CD4-positive, CD25-positive, alpha-beta regulatory T cell (primary cell): ENCODE results near the gene SLC7A6OS. TPM values are rescaled to one million over a fixed set of nuclear protein-coding genes. Genes with fewer than 3 reads are reported as not detected.

Experiments used
- ATAC-seq, 2 donors: fragments of 150-1000 bp; cut with Tn5 transposase; one replicate each; pipeline ENCODE4 v1.10.0; 2021; ENCODE audit warnings: low read depth in 2 of 2, moderate number of reproducible peaks in 2 of 2, moderate library complexity in 1 of 2
- DNase-seq, 3 donors: peaks; one replicate each; pipeline versions ENCODE4 v3.0.0 to v3.0.0-alpha.2; 2012 to 2022; ENCODE audit warnings: mixed read lengths in 1 of 3
- H3K27ac ChIP-seq: one replicate; pipeline ENCODE4 v1.7.0; 2013; ENCODE audit warnings: mild to moderate bottlenecking, low read length; ENCODE audit not compliant: insufficient read depth, poor library complexity, severe bottlenecking
- H3K27me3 ChIP-seq: one replicate; pipeline ENCODE4 v1.7.0; 2013; ENCODE audit warnings: low read length; ENCODE audit not compliant: control insufficient read depth, insufficient read depth
- H3K36me3 ChIP-seq: one replicate; pipeline ENCODE4 v1.7.0; 2013; ENCODE audit warnings: mild to moderate bottlenecking, low read length, moderate library complexity; ENCODE audit not compliant: control insufficient read depth, insufficient read depth
- H3K4me1 ChIP-seq: 2 replicates; pipeline ENCODE4 v1.7.0; 2013; ENCODE audit warnings: mild to moderate bottlenecking, low read length; ENCODE audit not compliant: insufficient read depth, control insufficient read depth, poor library complexity, severe bottlenecking
- H3K4me3 ChIP-seq: one replicate; pipeline ENCODE4 v1.7.0; 2013; ENCODE audit warnings: low read depth, mild to moderate bottlenecking, low read length, moderate library complexity
- H3K9me3 ChIP-seq, 2 experiments: 1 replicate in 1 of 2; 2 replicates in 1 of 2; pipeline ENCODE4 v1.7.0; 2013; ENCODE audit warnings: low read length in 2 of 2, mild to moderate bottlenecking in 1 of 2, moderate library complexity in 1 of 2; ENCODE audit not compliant: control insufficient read depth in 2 of 2
- H3K27ac Mint-ChIP-seq, 3 donors: one replicate each; pipeline ENCODE4 v1.8.0; 2020 to 2022; ENCODE audit warnings: mild to moderate bottlenecking in 3 of 3, mixed read lengths in 3 of 3, moderate library complexity in 2 of 3
- H3K27me3 Mint-ChIP-seq: one replicate; pipeline ENCODE4 v1.8.0; 2022; ENCODE audit warnings: mild to moderate bottlenecking, mixed read lengths
- H3K36me3 Mint-ChIP-seq: one replicate; pipeline ENCODE4 v1.8.0; 2020; ENCODE audit warnings: mixed read lengths
- H3K4me1 Mint-ChIP-seq, 4 donors: one replicate each; pipeline ENCODE4 v1.8.0; 2020 to 2022; ENCODE audit warnings: mixed read lengths in 4 of 4, mild to moderate bottlenecking in 1 of 4
- H3K4me3 Mint-ChIP-seq, 4 donors: one replicate each; pipeline ENCODE4 v1.8.0; 2020 to 2022; ENCODE audit warnings: mild to moderate bottlenecking in 4 of 4, mixed read lengths in 4 of 4, moderate library complexity in 3 of 4
- H3K9me3 Mint-ChIP-seq, 7 donors: one replicate each; pipeline ENCODE4 v1.8.0; 2020 to 2022; ENCODE audit warnings: mixed read lengths in 7 of 7, mild to moderate bottlenecking in 3 of 7, moderate library complexity in 2 of 7
- polyA plus RNA-seq, 4 donors: library from polyadenylated mRNA; unstranded; fragments of 300-500 nt; fragmentation: Illumina TruSeq; gene quantifications; one replicate each; pipeline ENCODE4 v1.2.3, GENCODE V29; 2021
- total RNA-seq: library from RNA; stranded (reverse); gene quantifications from one replicate; pipeline ENCODE4 v1.2.3, GENCODE V29; 2022

SLC7A6OS gene
- total RNA-seq = 38.4 TPM
- 10 to 100 TPM; 23.7 to 28.0 (median 26.8) TPM for polyA plus RNA-seq

GRCh38 chr16:68310774-68311511, at the start of gene SLC7A6OS, which contains the start of gene PRMT7:
Gene SLC7A6OS (minus strand): TSS chr16:68310946. CDS start chr16:68310926, 20 bp downstream.
Gene PRMT7 (plus strand): TSS chr16:68311019. CDS start chr16:68315980, 4,961 bp downstream.
- Histone ChIP-seq H3K27me3 (no peaks in the 10 kb centered on the region), H3K4me3 (peak within 1 kb of the TSS; percentile 81), H3K36me3 (peaks cover 41% of the 10 kb centered on the region), H3K27ac (peak within 1 kb of the TSS; percentile 82), H3K9me3 (no peaks in the 10 kb centered on the region), H3K4me1 (peaks cover 41% of the 10 kb centered on the region)
- Mint-ChIP-seq H3K36me3 (peaks cover 28% of the 10 kb centered on the region), H3K9me3 (no peaks in the 10 kb centered on the region), H3K27ac (peak within 1 kb of the TSS; percentile 92 to 98 (median 98)), H3K4me3 (peak within 1 kb of the TSS; percentile 98 to 99 (median 98)), H3K4me1 (peaks cover 24 to 66% (median 36%) of the 10 kb centered on the region in 4 donors), H3K27me3 (no peaks in the 10 kb centered on the region)
- ATAC-seq (peak; percentile 99), DNase-seq (peak; percentile 91 to 97 (median 92))

GRCh38 chr16:68359398-68360191, 48.8 kb upstream of the SLC7A6OS start:
- ATAC-seq = no peak
- no peaks in the 10 kb centered on the region for H3K27me3 ChIP-seq
- DNase-seq = no peak
- peaks cover 13% of the 10 kb centered on the region for H3K36me3 Mint-ChIP-seq
- no peak overlapping the region for H3K4me3 Mint-ChIP-seq
- peaks cover 5% of the 10 kb centered on the region for H3K36me3 ChIP-seq
- H3K27ac Mint-ChIP-seq = no peak overlapping the region
- H3K27me3 Mint-ChIP-seq = no peaks in the 10 kb centered on the region
- peaks cover 5 to 47% (median 21%) of the 10 kb centered on the region in 4 donors for H3K4me1 Mint-ChIP-seq
- no peaks in the 10 kb centered on the region for H3K9me3 ChIP-seq
- peaks cover 38% of the 10 kb centered on the region for H3K4me1 ChIP-seq
- no peaks in the 10 kb centered on the region for H3K9me3 Mint-ChIP-seq
- H3K27ac ChIP-seq = no peak overlapping the region
- H3K4me3 ChIP-seq = no peak overlapping the region

- Histone ChIP-seq H3K4me3 (no peak overlapping the region), H3K9me3 (no peaks in the 10 kb centered on the region), H3K27me3 (no peaks in the 10 kb centered on the region), H3K36me3 (peaks cover 8% of the 10 kb centered on the region), H3K4me1 (peaks cover 38% of the 10 kb centered on the region), H3K27ac (no peak overlapping the region)
- no peak for ATAC-seq
- no peak overlapping the region for H3K4me3 Mint-ChIP-seq
- no peaks in the 10 kb centered on the region for H3K27me3 Mint-ChIP-seq
- DNase-seq = no peak
- H3K9me3 Mint-ChIP-seq = no peaks in the 10 kb centered on the region
- H3K36me3 Mint-ChIP-seq = peaks cover 15% of the 10 kb centered on the region
- H3K27ac Mint-ChIP-seq = no peak overlapping the region
- H3K4me1 Mint-ChIP-seq = peaks cover 5 to 50% (median 20%) of the 10 kb centered on the region in 4 donors
Measured at GRCh38 chr16:68358951-68359350, 48.2 kb upstream of the SLC7A6OS start.

- H3K9me3 ChIP-seq = no peaks in the 10 kb centered on the region
- no peak overlapping the region for H3K4me3 ChIP-seq
- Mint-ChIP-seq H3K27ac (peak overlapping the region in 1 of 3 donors; percentile 38), H3K4me3 (no peak overlapping the region), H3K4me1 (peaks cover 5 to 48% (median 20%) of the 10 kb centered on the region in 4 donors), H3K9me3 (no peaks in the 10 kb centered on the region), H3K27me3 (no peaks in the 10 kb centered on the region), H3K36me3 (peaks cover 19% of the 10 kb centered on the region)
- DNase-seq (no peak), ATAC-seq (no peak)
- H3K4me1 ChIP-seq = peaks cover 38% of the 10 kb centered on the region
- peak overlapping the region; percentile 37 for H3K27ac ChIP-seq
- H3K27me3 ChIP-seq = no peaks in the 10 kb centered on the region
- peaks cover 19% of the 10 kb centered on the region for H3K36me3 ChIP-seq
Measured at GRCh38 chr16:68357923-68358322, 47.2 kb upstream of the SLC7A6OS start.

- Histone ChIP-seq H3K9me3 (no peaks in the 10 kb centered on the region), H3K36me3 (peaks cover 22% of the 10 kb centered on the region), H3K27ac (peak overlapping the region; percentile 37), H3K27me3 (no peaks in the 10 kb centered on the region), H3K4me1 (peaks cover 38% of the 10 kb centered on the region), H3K4me3 (no peak overlapping the region)
- Mint-ChIP-seq H3K4me3 (peak overlapping the region in 2 of 4 donors; percentile 22 to 66), H3K27ac (no peak overlapping the region), H3K9me3 (no peaks in the 10 kb centered on the region), H3K27me3 (no peaks in the 10 kb centered on the region), H3K4me1 (peaks cover 5 to 48% (median 20%) of the 10 kb centered on the region in 4 donors), H3K36me3 (peaks cover 22% of the 10 kb centered on the region)
- DNase-seq = no peak
- no peak for ATAC-seq
Measured at GRCh38 chr16:68357521-68357922, 46.8 kb upstream of the SLC7A6OS start.

GRCh38 chr16:68356919-68357286, 46.2 kb upstream of the SLC7A6OS start:
- H3K27ac ChIP-seq = peak overlapping the region; percentile 7
- H3K27me3 ChIP-seq = no peaks in the 10 kb centered on the region
- H3K4me3 ChIP-seq = peak overlapping the region; percentile 19
- H3K4me1 ChIP-seq = peaks cover 38% of the 10 kb centered on the region
- Mint-ChIP-seq H3K4me1 (peaks cover 5 to 48% (median 20%) of the 10 kb centered on the region in 4 donors), H3K27ac (peak overlapping the region in 2 of 3 donors; percentile 65 to 83), H3K4me3 (peak overlapping the region; percentile 65 to 85 (median 73)), H3K9me3 (no peaks in the 10 kb centered on the region), H3K27me3 (no peaks in the 10 kb centered on the region), H3K36me3 (peaks cover 27% of the 10 kb centered on the region)
- peaks cover 28% of the 10 kb centered on the region for H3K36me3 ChIP-seq
- ATAC-seq (no peak), DNase-seq (no peak)
- H3K9me3 ChIP-seq = no peaks in the 10 kb centered on the region

GRCh38 chr16:68356249-68356918, 45.6 kb upstream of the SLC7A6OS start:
- H3K27ac ChIP-seq = peak overlapping the region; percentile 7
- ATAC-seq (peak; percentile 82 to 90), DNase-seq (peak; percentile 39 to 93 (median 69))
- H3K36me3 Mint-ChIP-seq = peaks cover 27% of the 10 kb centered on the region
- peak overlapping the region; percentile 65 to 87 (median 83) for H3K27ac Mint-ChIP-seq
- no peaks in the 10 kb centered on the region for H3K9me3 Mint-ChIP-seq
- H3K4me1 ChIP-seq = peaks cover 38% of the 10 kb centered on the region
- no peaks in the 10 kb centered on the region for H3K27me3 ChIP-seq
- H3K36me3 ChIP-seq = peaks cover 33% of the 10 kb centered on the region
- H3K9me3 ChIP-seq = no peaks in the 10 kb centered on the region
- H3K4me3 Mint-ChIP-seq = peak overlapping the region; percentile 30 to 85 (median 73)
- H3K4me1 Mint-ChIP-seq = peaks cover 5 to 48% (median 20%) of the 10 kb centered on the region in 4 donors
- H3K4me3 ChIP-seq = peak overlapping the region; percentile 37
- H3K27me3 Mint-ChIP-seq = no peaks in the 10 kb centered on the region
